Activated T-cell treated with anti-CD3 and anti-CD28 coated beads, Interleukin-2, amount 50 U/mL, for 48 hours (primary cell): ENCODE data around the gene TSPAN4.
A peak's percentile ranks its signal among the peaks of the same experiment; 100 is the strongest.

Experiments
- DNase-seq, 2 experiments: peaks; one replicate each; pipeline ENCODE4 v3.0.0-alpha.2; 2020

Gene TSPAN4

DNA sequence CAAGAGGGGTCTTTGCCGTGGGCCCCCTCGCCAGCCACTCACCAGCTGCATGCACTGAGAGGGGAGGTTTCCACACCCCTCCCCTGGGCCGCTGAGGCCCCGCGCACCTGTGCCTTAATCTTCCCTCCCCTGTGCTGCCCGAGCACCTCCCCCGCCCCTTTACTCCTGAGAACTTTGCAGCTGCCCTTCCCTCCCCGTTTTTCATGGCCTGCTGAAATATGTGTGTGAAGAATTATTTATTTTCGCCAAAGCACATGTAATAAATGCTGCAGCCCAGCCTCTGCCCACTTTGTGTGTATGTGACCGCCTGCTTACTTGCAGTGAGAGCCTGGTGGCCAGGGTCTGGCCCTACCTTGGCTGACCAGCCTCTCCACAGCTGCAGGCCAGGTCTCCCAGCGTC is 17.7 kb upstream of the TSPAN4 start:
- DNase-seq = no peak

DNA sequence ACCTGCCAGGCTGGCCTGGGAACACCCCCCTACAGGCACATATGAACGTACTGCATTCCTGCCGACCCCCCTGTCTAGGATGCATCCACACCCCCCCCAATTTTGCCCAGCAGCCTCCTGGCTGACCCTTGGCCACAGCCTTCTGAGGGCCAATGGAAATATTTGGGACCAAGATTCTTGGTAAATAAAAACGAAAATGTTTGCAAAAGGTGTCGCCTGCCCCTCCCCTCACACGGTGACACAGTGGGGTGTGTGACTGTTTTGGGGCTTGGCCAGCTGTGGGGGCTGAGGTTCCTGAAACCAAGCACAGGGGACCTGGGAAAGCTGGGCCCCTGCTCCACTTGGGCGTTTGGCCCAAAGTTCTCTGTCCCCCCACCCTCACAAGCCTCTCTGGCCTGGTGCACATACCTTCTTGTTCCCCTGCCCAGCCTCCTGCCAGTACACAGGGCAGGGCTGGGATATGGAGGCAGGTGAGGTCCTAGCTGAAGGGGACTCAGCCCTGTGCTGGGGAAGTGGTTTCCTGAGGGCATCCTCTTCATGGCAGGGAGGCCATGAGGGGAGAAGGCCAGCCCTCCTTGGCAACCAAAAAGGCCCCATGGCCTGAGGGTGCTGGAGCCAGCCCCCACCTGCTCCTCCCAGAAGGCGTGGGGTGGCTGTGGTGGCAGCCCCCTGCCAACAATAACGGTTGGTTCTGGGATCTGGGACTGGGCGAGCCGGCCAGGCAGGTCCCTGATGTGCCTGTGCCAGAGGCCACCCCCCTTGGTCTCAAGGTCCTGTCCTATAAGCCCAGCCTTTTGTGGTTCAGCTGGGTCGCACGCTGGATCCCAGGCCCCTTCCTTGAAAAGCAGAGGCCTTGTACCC is 17.1 kb upstream of the TSPAN4 start:
- no peak for DNase-seq

DNA sequence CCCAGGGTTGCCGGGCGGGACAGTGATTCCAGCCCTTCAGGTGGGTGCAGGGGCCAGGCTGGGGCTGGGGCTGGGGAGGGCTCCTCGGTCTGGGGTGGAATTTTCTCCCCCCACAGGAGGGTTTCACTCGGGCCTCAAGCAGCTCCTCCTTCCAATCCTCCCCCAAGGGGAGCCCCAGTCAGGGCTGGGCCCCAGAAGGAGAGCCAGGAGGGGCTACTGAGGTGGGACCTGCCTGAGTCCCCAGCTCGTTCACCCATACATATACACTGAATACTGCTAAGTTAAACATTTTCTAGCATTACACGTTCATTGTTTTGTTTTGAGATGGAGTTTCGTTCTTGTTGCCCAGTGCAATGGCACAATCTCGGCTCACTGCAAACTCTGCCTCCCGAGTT is 16.4 kb upstream of the TSPAN4 start:
- no peak for DNase-seq

DNA sequence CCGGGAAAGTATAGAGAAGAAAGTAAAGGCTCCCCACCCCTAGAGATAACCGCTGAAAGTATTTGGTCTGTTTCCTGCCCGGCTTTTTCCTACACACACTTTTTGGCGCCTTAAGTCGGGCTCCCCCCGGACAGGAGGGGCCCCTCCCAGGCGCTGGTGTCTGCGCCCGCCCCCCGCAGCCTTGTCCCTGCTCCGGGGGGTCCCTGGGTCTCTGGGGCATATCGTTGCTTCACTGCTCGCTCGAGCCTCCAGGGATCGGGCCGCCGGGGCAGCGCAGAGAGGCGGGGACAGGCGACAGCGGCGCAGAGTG is 15.9 kb upstream of the TSPAN4 start:
- DNase-seq = peak in 1 of 2 experiments; percentile 44

DNA sequence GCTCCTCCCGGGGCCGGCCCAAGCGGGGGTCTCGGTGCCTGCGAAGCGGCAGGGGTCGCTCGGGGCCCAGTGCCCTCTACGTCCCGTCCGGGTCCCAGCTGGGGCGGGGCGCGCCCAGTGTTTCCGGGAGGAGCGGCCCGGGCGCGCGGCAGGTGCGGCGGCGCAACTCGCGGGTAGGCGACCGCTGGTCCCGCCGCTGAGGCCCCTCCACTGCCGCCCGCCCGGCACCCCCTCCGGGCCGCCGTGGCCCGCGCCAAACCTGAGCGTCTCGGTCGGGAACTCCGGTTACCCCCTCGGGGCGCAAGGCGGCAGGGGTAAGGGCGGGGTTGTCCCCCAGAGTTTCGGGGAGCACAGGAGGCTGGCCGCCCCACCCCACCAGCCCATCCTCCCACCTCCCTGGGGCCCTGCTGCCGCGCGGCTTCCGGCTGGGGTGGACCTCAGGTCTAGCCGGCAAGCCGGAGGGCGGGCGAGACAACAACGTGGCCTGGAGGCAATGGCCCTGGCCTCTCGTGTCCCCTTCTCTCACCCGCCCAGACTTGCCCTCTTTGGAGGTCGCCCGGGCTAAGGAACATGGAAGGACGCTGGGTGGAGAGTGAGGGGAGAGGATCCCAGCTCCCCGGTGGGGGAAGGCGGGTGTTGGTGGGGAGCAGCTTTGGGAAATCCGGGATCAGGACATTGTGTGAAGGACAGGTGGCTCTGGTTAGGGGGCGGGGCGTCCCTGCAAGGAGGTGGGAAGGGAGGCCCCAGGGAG is 15.3 kb upstream of the TSPAN4 start:
- peak in 1 of 2 experiments; percentile 50 for DNase-seq

DNA sequence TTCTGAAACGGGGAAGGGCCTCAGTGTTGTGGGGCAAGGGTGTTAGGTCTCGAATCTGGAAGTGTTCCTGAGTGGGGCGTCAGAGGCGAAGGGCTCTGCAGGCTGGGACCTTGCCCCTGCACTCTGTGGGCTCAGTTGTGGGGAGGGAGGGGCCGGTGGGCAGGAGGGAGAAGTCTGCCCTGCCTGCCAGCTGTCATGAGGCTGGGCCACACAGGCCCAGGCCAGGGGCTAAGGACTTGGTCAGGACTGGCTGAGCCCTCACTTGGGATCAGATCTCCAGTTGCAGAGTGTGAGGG is 14.8 kb upstream of the TSPAN4 start, which contains the start of gene CRACR2B:
CRACR2B (plus strand) TSS at position 23 of the 296 bp plus-strand sequence. CDS start 689 bp downstream, outside the sequence.
- DNase-seq = no peak

DNA sequence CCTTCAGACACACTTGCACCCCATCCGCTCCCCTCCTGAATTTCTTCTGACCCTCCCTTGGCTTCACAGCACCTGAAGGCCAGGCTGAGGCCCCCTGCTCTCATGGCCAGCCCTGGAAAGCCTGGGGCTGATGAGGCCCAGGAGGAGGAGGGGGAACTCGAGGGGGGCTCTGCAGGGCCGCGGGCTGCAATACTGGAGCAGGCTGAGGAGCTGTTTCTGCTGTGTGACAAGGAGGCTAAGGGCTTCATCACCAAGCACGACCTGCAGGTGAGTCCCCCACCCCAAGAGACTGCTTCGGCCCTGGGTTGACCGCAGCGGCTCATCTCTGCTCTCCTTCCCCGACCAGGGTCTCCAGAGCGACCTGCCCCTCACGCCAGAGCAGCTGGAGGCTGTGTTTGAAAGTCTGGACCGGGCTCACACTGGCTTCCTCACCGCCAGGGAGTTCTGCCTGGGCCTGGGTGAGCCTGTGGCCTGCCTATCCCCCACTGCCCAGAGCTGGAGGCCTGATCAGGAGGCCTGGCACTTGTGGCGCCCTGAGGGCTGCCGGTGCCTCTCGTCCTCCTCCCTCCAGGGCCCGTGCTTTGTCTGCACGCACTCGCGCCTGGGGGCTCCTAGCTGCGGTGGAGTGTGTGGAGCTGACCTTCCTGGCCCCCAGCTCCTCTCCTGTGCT is 14.0 kb upstream of the TSPAN4 start:
- no peak for DNase-seq

DNA sequence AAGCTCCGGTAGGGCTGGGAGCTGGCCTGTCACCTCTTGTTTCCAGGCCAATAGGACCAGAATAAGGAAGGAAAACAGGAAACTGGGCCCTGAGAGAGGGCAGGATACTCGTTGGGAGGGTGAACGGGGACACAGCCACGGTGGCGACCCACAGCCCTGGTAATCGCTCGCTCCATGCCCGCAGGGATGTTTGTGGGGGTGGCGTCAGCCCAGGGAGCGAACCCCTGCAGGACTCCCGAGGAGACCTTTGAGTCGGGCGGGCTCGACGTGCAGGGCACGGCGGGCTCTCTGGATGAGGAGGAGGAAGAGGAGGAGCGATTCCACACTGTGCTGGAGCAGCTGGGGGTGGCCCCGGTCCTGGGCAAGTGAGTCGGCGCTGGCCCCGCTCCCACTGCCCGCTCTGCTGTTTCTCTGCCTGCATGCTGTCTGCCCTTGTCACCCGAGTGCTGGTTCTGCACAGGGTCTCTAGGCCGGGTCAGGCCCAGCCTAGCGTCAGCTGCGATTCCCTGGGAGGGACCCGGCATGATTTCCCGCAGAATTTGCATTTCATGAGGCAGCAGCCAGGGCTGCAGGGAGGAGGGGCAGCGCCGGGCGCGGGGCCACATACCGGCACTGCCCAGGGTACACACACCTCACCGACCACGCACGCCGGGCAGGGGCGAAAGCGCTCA is 13.3 kb upstream of the TSPAN4 start:
- DNase-seq = peak in 1 of 2 experiments; percentile 40

DNA sequence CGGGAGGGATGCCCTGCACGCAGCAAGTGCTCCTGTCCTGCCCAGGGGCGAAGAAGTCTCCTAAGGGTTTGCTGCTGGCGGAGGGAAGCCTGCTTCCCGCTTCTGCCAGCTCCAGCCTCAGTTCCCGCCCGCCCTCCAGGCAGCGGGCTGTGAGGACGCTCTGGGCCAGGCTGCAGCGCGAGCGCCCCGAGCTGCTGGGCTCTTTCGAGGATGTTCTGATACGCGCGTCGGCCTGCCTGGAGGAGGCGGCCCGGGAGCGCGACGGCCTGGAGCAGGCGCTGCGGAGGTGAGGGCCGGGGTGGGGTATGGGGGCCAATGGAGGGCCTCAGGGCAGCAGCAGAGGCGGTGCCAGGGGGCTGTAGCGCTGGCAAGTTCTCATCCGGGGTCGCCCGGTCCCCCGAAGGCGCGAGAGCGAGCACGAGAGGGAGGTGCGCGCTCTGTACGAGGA is 12.8 kb upstream of the TSPAN4 start:
- DNase-seq = peak in 1 of 2 experiments; percentile 41

DNA sequence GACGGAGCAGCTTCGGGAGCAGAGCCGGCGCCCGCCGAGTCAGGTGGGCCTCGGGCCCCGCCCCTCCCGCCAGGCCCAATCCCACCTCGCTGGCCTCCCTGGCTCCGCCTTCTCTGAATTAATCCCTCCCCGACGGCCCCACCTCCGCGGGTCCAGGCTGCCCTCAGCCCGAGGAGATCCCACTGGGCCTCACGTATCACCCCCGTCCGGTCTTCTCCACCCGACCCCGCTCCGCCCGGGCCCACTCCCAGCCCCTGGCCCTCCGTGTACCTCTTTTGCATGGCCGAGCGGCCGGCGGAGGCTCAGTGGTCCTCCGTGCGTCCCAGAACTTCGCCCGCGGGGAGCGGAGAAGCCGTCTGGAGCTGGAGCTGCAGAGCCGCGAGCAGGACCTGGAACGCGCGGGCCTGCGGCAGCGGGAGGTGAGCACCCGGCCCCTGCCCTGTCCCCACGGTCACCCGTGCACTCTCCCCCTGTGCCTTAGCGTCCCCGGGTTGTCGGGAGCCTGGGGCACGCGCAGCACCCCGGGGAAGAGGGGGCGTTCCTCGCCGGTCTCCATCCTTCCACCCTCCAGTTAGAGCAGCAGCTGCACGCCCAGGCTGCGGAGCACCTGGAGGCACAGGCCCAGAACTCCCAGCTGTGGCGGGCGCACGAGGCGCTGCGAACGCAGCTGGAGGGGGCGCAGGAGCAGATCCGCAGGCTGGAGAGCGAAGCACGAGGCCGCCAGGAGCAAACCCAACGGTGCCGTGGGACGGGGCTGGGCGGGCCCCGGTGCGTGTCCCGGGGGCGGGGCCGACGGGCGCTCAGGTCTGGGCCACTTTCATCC is 12.1 kb upstream of the TSPAN4 start:
- peak; percentile 75 to 82 for DNase-seq

DNA sequence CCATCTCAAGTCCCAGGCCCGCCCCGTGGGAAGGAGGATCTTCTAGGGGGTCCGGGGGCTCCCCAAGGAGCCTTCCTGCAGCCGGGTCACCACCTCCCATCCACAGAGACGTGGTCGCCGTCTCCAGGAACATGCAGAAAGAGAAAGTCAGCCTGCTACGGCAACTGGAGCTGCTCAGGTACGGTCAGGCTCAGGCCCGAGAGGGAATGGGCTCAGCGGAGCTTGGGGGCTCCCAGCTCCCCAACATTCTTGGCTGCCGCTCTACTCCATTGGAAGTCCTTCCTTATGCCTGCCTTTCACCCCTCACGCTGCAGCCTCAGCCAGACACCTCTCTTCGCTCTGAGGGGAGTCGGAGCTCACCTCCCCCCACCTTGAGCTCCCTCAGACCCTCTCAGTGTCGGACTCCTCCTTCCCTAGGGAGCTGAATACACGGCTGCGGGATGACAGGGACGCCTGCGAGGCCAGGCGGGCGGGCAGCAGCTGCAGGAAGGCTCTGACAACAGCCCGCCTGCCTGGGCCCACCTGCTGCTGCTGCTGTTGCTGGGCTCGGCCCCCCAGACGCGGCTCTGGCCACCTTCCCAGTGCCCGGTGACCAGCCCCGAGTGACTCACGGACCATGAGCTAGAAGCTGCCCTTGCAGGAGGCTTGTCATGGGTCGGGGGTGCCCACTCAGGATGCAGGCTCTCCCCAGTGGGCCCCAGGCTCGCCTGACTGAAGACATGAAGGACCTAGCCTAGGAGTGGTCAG is 11.4 kb upstream of the TSPAN4 start:
- DNase-seq = no peak

DNA sequence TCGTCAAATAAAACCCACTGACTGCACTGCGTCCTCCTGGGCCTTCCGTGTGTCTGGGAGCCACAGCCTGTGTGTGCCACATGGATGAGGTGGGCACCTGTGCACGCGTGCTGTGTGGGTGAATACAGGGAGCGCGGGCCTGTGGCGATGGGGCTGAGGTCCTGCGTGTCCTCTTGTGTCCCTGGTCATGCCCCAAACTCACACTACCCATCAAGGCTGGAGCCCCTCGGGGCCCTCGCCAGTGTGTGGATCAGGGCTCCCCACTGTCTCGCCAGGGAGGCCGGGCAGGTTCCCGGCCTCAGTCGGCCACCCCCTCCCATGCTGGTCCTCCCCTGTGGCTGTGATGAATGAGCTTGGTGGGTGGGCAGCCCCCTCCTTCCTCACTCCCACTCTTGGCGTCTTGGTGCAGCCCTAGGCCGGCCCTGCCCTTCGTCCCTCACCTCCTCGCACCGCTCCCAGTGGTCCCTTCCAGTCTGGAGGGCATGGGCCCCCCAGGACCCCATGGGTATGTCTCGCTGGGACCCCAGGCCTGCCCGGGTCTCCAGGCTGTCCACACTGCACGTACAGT is 10.6 kb upstream of the TSPAN4 start:
- DNase-seq = peak in 1 of 2 experiments; percentile 28

DNA sequence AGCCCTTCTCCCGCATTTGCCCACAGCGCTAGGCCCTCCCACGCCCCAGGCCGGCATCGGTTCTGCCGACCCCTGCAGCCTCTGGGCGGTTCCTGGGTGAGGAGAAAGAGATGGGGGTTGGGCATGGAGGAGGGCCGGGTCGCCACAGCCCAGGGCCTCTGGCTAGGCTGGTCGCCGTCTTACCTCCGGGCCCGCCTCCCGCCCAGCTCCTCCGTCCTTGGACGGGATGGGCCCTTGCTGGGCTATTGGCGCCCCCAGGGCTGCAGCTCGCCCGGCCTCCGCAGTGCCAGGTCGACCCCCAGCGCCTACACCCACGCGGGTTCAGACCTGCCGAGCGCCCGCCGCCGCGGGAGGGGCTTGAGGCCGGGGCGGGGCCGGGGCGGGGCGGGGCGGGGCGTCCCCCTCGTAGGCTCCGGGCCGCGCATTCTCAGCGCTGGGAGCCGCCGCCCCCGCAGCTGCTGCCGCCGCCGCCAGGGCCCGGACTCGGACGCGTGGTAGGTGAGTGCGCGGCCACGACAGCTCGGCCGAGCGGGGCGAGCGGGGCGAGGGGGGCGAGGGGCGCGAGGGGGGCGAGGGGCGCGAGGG is 10.0 kb upstream of the TSPAN4 start, which contains the start of gene CD151:
CD151 (plus strand) TSS at position 424 of the 585 bp plus-strand sequence. CDS start 3,118 bp downstream, outside the sequence.
- peak; percentile 53 to 72 for DNase-seq

DNA sequence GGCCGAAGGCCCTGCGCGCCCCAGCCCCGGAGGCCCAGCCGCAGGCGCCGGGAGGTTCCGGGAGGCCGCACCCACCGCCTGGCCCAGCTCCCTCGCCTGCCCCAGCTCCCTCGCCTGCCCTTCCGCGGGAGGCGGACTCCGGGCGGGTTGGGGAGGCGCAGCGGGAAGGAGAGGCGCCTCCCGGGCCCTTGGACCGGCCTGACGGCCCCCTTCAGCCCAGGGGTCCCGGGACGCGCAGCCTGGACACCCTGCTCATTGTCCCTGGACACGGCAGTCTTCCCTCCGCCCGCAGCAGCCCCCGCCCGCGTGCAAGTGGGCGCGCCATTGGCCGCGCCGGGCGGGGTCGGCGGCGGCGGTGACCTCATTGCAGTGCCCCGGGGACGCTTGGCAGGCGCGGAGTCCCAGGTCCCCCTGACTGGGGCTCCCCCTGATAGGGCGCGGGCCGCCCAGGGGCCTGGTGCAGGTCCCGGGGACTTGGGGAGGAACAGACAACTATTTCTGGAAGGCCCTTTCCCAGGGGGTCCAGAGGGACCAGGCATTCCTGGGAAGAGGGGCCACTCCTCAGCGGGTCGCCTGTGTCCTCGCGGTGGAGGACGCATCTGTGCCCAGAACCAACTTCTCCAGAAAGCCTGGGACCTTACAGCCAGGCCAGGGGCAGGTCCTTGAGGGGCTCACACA is 9.4 kb upstream of the TSPAN4 start:
- peak in 1 of 2 experiments; percentile 71 for DNase-seq

DNA sequence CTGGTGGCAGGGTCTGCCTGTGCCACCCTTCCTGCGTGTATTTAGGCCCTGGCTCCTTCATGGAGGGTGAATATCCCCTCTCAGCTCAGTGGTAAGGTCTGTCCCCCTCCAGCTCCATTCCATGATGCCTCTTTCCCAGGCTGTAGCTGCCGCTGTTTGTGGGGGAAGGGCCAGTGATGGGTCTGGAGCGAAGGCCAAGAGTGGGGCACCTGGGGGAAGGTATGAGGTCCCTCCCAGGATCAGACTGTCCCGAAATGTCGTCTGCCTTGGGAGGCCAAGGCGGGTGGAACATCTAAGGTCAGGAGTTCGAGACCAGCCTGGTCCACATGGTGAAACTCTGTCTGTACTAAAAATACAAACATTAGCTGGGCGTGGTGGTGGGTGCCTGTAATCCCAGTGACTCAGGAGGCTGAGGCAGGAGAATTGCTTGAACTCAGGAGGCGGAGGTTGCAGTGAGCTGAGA is 8.8 kb upstream of the TSPAN4 start:
- DNase-seq = no peak

DNA sequence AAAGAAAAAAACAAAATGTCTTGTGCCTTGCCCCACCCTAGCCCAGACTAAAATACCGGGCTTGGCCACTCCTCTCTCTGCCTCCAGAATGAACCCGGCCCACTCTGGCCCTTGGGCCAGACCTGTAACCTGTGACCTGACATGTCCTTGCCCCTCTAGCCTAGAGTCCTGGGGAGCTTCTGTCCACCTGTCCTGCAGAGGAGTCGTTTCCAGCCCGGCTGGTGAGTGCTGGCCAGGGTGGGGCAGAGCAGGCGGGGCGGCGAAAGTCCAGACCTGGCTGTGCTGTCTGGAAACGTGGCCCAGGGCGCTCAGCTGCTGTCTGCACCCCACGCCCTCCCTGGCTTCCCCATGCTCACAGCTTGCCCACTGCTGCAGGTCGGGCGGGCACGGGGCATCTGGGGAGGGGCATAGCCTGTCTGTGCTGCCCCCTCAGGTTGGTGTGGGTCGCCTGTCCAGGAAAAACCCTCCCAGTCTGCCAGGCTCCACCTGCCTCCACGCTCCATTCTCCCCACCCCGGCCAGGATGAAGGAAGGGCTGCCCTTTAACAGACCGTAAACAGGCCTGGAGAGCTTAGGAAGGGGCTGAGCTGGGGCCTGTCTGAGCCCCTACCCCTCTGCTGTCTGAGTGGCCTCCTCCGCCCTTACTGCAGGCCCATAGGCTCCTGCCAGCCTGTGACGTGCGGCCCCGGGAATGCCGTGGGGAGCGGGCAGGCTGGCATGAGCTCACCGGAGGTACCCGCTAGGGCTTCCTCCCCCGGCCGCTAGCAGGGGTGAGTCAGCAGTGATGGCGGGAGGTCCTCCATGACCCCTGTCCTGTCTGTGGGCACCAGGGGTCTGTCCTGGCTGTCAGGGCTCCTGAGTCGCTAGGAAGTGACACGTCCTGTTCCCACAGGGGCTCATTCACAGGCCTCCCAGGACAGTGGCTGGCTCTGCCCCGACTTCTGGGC is 8.0 kb upstream of the TSPAN4 start:
- peak in 1 of 2 experiments; percentile 51 for DNase-seq

DNA sequence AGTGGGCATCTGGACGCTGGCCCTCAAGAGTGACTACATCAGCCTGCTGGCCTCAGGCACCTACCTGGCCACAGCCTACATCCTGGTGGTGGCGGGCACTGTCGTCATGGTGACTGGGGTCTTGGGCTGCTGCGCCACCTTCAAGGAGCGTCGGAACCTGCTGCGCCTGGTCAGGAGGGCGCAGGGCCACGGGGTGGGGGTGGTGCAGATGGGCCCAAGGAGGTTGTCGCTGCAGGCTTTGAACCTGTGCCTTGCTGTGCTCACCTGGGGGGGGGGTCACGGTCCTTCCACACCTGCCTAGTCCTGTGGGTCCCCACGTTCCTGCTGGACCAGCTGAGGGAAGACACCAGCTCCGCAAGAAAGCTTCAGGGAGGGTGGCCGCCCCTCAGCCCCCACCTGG is 6.4 kb upstream of the TSPAN4 start:
- DNase-seq = no peak

DNA sequence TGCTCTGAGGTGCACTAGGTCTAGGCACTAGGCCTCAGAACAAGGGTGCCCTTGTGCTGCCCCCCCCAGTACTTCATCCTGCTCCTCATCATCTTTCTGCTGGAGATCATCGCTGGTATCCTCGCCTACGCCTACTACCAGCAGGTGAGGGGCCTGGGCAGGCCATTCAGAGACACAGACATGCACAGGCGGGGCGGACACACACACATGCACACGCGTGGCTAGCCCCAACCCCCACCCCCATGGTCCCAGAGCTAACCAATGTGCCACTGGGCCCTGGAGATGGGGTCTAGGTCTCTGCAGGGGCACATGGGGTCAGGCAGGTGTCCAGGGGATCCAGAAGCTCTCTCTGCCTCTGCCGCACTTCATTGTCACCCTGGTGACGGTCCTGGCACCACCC is 6.0 kb upstream of the TSPAN4 start:
- DNase-seq = peak in 1 of 2 experiments; percentile 22
